Astrocyte (in vitro differentiated cells and primary cell): ENCODE results near the gene C19orf47.

ENCODE experiments used
- EZH2 ChIP-seq: IDR thresholded peaks from 2 replicates; pipeline ENCODE4 v1.6.1; 2012; ENCODE audit warnings: mild to moderate bottlenecking, low read length, inconsistent platforms; ENCODE audit not compliant: insufficient read depth
- TF ChIP-seq, protein P1 (sequence below): IDR thresholded peaks from 2 replicates; pipeline ENCODE4 v1.5.1; 2011; ENCODE audit warnings: low read depth, mild to moderate bottlenecking, inconsistent platforms, low read length, moderate library complexity; ENCODE audit not compliant: insufficient read depth

DNA sequence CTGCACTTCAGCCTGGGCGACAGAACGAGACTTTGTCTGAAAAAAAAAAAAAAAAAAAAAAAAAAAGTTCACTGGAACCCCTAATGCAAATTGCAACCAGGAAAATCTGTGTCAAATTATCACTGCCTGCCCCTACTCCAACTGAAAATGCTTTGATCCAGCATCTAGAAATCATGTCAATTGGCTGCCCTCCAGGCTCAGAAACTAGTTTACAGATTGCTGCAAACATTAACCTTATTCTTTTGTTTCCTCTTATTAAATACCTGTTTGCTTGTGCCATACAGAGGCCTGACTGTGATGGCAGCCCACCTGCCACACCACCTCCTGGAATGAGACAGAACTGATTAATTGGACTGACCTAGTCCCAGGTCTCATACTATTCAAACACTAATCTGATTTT is 44.4 kb downstream of the C19orf47 start:
- TF ChIP-seq, protein P1, sequence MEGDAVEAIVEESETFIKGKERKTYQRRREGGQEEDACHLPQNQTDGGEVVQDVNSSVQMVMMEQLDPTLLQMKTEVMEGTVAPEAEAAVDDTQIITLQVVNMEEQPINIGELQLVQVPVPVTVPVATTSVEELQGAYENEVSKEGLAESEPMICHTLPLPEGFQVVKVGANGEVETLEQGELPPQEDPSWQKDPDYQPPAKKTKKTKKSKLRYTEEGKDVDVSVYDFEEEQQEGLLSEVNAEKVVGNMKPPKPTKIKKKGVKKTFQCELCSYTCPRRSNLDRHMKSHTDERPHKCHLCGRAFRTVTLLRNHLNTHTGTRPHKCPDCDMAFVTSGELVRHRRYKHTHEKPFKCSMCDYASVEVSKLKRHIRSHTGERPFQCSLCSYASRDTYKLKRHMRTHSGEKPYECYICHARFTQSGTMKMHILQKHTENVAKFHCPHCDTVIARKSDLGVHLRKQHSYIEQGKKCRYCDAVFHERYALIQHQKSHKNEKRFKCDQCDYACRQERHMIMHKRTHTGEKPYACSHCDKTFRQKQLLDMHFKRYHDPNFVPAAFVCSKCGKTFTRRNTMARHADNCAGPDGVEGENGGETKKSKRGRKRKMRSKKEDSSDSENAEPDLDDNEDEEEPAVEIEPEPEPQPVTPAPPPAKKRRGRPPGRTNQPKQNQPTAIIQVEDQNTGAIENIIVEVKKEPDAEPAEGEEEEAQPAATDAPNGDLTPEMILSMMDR = no peak
- TF ChIP-seq EZH2 = no peak
